GM10847 (cell line): ENCODE results near the gene ADAMTSL3.

ENCODE experiments used
- POLR2A ChIP-seq: IDR thresholded peaks from 2 replicates; pipeline ENCODE4 v1.6.1; 2011; ENCODE audit not compliant: insufficient read length; ENCODE audit errors: extremely low read depth

ADAMTSL3 gene

DNA sequence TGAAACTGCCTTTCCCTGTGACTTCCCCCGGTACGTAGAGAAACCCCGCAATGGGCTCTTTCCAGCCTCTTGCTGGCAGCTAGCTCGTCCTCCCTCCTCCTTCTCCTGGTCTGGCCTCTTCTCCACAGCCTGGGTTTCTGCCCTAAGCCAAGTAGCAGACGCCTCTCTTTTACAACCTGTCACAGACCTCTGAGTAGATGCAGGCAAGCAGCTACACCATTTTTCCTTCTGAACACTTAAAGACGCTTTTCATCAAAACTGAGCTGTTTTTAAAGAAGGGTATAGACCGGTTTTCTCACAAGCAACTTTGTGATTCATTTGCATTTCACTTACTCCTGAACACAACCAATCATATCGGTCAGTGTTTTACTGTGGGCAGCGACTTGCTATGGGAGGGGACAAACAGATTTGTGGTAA is 32.0 kb downstream of the ADAMTSL3 start:
- TF ChIP-seq POLR2A, result no peak

DNA sequence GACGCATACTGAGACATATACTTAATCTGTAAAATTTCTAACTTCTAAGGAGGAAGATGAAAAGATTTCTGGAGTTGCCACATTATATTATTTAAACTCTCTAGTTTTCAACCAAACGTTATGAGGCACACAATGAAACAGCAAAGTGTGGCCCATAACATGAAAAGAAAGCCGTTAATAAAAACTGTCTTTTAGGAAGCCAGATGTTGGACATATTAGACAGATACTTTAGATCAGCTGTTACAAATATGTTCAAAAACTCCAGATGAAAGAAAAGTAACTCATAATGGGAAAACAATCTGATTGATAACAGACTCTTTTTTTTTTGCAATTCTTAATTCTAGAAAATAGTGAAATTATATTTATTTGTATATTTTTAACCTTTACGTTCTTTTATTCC is 34.3 kb downstream of the ADAMTSL3 start:
- TF ChIP-seq POLR2A, result no peak

DNA sequence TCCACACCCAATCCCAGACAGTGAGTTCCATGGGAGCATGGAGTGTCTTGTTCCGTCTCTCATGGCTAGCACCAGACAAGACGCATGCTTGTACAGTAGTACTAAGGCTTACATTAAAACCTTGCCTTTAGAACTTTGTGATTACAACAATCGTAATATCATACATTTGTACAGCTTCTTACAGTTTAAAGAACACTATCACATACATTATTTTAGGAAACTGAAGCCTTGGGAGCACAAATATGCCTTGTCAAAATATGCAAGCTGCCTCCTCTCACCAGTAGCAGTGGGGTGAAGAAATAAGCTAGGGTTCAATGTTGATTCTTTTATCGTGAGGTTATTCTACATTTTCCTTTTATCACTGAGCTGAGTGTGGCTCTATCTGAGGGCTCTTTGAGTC is 36.8 kb downstream of the ADAMTSL3 start:
- no peak for TF ChIP-seq POLR2A

DNA sequence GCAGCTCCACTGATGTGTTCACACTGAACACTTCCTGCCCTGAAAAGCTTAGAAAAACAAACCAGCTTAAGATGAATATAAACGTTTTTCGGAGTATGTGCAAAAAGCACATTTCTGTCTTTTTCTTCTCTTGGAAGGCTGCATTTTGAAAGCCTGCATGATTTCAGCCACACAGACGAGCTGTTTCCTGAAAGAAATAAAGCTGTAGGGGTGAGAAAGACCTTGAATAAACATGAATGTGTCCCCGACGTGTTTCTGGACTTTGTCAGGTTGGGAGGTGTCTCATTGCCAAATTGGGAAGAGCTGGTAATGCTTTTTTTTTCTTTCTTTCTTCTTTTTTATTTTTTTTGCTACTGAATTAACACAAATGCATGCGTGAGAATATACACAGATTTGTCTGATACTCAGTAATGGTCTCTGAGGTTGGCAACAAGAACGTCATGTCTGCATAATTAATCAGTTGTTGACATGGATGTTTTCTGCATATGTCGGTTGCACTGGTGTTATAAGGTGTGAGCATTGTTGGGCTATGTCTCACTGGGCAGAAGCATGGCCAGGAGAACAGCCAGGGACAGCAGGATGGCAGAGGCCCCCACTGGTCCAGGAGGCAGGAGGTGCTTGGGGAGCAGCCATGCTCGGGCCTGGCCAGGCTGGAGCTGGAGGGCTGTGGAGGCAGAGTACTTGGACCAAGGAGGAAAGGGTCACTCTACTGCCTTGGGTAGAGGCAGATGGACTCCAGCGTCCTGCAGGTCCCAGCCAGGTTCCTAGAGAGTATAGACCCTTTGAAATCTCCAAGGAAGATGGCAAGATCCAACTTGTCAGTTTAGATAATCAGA is 39.0 kb downstream of the ADAMTSL3 start:
- no peak for TF ChIP-seq POLR2A

DNA sequence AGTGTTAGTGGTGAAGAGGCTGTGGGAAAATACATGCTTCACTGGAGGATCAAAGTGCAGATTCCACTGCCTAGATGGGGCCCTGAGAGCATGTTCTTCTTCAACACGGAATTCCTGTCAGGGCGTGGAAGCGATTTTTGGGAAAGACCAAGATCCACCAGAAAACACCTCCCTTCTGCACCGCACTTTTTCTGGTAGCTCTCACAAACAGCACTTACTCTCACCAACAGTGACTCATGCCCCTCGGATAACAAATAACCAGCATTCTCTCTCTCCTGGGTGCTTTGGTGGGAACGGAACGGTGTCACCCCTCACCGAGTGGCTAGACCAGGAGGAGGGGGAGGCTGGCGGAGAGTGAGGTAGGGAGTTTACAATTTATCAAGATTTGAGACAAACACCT is 40.1 kb downstream of the ADAMTSL3 start:
- TF ChIP-seq POLR2A, result no peak

DNA sequence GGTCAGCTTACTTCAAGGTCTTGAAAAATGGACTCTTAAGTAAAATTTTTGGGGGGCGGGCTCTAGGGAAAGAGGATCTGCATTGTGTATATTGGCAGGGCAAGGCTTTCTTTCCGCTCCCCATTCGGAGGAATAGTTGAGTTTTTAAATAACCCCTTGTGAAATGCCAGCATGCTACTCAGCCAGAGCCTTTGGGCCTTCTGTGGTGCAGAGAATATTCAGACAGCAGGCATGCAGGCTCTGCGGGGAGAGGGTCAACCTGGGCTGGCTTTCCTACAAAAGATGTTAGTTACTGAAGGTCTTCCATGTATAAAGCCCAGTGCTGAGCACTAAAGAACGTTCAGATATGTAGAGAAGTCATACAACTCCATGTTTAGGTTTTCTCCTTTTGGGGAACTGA is 40.6 kb downstream of the ADAMTSL3 start:
- TF ChIP-seq POLR2A, result no peak

DNA sequence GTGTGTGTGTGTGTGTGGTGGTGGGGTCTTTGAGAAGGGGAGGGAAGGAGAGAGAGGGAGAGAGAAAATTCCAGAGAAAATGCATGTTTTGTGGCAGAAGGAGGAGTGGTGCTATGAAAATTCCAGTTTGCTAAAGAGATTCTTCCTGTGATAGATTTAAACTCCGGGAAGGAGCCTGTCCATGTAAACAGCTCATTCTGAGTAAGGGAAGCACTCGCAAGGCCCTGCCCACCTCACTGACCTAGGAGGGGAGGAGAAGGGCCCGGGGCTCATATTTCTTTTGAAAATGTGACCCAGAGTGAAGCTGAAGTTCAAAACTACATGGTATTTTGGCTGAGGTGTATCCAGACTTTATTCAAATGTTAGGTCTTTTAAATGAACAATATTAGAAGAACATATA is 41.3 kb downstream of the ADAMTSL3 start:
- TF ChIP-seq POLR2A, result no peak

DNA sequence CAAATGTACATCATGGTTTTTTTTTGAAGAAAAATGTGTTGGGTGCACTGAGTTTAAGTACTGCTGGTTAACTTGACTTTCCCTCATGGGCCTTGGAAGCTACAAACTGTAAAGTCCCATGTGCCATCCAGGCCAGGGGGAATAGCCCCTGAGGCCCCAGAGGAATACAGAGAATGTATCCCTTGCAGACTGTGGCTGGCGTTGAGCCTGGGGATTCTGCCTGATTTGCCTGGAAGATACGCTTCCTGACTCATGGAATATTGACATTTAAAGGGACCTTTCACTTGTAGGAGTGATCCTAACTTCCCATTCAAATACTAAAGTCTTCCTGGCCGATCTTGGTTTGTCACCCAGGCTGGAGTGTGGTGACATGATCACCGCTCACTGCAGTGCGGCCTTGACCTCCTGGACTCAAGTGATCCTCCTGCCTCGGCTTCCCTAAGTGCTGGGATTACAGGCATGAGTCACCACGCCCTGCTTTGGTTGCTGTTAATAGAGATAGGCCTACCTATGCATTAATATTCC is 42.0 kb downstream of the ADAMTSL3 start:
- TF ChIP-seq POLR2A, result no peak

DNA sequence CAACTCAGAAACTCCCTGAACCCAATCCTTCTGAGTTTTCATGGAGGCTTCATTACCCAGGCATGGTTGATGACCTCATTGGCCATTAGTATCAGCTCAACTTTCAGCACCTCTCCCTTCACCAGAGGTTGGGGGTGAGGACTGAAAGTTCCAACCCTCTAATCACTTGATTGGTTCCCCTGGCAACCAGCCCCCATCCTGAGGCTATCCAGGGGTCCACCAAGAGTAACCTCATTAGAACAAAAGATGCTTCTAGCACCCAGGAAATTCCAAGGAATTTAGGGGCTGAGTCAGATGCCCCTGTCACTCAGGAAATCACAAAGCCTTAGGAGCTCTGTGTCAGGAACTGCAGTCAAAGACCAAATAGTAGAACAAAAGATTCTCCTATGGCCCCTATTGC is 43.8 kb downstream of the ADAMTSL3 start:
- no peak for TF ChIP-seq POLR2A

DNA sequence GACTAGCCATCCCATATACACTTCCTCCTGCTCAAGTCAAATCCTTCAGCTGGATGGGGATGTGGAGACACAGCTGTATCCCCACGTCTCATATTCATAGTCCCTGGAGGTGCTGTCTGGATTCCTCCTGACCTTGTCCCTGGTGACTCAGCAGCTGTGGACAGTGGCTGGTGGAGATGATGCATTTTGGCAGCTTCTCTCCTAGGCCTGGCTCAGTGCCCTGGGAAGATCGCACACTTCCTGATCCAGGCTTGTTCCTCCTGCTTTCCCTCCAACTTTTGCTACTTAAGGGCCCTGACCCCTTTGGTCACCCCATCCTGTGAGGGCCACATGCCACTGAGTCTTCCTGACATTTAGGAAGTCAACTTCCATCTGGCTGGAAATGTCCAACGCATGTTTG is 44.4 kb downstream of the ADAMTSL3 start:
- TF ChIP-seq POLR2A, result no peak

DNA sequence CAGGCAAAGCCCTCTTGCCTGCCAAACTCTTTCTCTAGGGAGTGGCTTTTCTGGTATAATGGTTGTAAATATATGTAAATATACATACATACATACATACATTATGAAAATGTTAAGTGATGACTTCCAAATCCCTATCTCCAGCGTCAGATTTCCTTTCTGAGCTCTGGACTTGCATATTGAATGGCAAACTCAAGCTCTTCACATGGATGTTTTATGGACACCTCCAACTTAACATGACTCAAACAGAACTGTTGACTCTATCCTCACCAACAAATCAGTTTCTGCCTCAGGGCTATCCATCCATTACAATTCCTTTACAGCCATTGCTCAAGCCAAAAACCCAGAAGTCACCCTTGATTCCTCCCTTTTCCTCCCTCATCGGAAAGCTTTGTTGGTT is 45.1 kb downstream of the ADAMTSL3 start:
- TF ChIP-seq POLR2A, result no peak

DNA sequence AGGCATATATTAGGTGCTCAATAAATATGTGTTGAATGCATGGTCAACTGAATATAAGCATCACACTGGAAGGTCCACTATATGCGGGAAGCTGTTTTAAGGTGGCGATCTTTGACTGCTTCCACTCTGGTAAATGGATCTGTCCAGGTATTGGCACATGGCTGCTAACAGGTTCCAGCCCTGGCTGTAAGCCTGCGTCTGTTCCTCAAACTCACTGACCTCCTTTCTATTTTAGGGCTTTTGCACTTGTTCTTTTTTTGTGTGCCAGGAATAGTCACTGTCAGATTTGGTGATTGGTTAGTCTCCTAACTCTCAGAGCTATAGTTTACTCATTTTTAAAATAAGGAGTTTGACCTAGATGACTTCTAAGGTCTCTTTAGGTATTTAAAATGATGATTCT is 46.2 kb downstream of the ADAMTSL3 start:
- TF ChIP-seq POLR2A, result no peak

DNA sequence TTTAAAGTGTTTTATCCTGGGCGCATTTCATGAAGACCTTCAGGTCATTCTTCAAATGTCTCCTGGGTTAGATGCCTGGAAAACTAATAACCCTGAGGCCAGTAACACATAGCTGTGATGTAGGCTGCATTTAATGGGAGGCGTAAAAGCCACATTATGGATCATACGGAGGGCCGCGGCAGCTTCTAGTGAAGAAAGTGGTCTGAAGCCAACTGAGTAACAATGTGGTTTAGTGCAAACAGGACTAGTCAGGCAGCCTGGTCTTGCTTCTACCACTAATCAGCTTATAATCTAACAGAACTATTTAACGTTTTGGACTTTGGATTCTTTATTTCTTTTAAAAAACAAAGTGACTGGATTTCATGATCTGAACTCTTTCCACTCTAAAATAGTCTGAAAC is 54.4 kb downstream of the ADAMTSL3 start:
- no peak for TF ChIP-seq POLR2A

DNA sequence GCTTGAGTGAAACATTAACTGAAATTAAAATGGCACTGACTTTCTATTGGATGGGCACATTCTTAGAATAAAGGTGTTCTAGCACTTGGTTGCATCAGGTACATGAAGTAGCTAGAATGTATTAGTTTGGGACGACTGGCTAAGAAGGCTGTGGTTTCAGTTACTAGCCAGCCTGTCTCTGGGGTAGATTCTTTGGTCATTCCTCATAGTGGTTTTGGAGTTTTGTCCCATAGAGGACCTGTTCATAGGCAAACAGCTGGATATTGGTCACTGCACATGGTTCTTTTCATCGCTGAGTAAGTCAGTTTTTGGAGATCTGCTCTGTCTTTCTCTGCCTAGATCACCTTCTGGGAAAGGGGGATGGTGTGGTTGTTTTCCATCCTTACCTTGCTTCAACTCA is 55.3 kb downstream of the ADAMTSL3 start:
- TF ChIP-seq POLR2A, result no peak

DNA sequence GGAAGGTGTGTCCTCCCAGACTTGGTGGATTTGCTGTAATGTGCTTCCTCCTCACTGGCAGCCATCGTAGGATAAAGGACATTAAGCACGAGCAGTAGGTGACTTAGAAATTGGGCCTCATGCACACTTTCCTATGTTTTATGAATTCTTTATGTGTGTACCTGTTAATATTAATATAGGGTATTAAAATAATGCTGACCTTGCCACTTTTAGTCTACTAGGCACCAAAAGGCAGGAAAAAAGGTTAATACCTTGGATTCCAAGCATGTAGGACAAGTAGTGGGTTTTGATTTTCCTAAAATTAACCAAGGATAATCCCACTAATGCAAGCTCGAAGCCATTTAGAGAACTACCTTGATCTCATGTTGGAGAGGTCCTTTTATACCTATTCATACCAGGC is 55.9 kb downstream of the ADAMTSL3 start:
- TF ChIP-seq POLR2A, result no peak

DNA sequence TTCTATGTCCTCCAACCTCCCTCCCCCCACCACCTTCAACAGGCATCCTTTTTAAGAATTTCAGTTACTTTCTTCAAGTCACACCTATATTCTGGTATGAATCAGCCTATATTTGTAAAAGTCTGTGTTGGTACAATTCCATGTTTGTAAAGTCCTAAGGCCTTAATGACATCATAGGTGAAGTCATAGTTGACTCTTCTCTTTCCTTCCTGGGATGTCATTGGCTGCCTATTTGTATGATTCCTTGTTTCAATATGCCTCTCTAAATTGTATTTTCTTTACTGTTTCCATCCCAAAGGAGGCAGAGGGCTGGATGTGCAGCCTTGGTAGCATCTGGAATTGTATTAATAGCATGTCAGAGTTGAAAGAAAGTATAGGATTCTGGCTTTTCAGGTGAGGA is 56.5 kb downstream of the ADAMTSL3 start:
- no peak for TF ChIP-seq POLR2A

DNA sequence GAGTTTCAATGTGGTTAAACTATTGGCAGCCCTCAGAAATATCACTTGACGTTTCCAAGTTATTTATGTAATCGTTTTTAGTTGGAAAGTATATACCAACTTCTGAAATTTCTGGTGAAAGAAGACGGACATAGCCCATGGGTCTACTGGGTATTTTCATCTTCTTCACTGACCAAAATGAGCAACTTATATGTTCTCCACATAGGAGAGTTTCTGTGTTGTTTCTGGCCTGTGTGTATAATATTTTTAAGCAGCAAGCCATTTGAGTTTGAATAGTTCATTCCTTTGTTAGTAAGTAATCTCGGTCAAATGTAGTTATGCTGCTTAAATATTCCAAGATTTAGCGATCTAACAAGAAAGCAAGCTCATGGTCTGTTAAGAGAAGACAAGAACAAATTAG is 57.3 kb downstream of the ADAMTSL3 start:
- TF ChIP-seq POLR2A, result no peak
